ENCODE results near the gene SIGLEC1. TPM values are rescaled to one million over a fixed set of nuclear protein-coding genes. Genes with fewer than 3 reads are reported as not detected.

SIGLEC1 gene
- total and polyA plus RNA-seq, 2 of the 8 experiments (the other 6 are each of a cell fraction or from before 2014, with no cell fraction given) = 0.02 TPM; not detected in 1

DNA sequence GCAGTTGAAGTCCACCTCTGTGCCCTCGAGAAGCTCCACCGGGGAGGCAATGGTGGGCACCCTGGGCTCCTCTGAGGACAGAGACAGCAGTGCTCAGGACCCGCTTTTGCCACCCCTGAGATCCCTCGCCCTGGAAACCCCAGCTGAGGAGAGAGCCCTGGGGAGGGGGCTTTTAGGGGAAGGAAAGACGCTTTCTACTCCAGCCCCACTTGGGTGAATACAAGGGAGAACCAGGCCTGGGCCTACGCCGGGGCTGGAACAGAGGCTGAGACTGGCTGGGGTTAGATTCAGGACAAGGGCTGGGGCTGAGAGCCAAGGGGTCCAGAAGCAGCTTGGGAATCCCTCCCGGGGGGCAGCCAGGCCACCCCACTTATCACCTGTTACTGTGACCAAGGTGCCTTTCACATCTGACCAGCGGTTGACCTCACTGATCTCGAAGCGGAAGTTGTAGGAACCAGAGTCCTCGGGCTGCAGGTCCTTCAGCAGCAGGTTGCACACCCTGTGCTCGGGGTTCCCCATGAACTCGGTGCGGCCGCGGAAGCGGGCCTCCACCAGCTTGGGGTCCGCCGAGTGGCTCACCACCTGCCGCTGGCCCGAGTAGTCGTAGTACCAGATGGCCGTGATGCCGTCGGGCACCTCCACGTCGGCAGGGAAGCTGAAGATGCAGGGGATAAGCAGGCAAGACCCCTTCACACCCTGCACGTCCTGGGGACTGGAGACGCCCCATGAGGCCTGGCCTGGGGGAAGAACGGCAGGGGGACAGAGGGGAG is 6.2 kb downstream of the SIGLEC1 start:
- H3K18ac ChIP-seq (ENCODE audit: extremely low read depth, low read length) = no peak overlapping the region
- no peaks in the 10 kb centered on the region; a peak in 1 of 7 replicates for H3K27me3 ChIP-seq (replicated peaks in 1 of 4; ENCODE audit: control insufficient read depth in 3 of 4, extremely low read depth in 1 of 4, insufficient read depth in 3 of 4, low read length in 3 of 4)
- H2BK5ac ChIP-seq (ENCODE audit: low read depth, low read length) = no peak overlapping the region
- H2BK20ac ChIP-seq (ENCODE audit: low read length) = no peak overlapping the region
- no peak overlapping the region for H4K91ac ChIP-seq (replicated peaks; ENCODE audit: insufficient read length, low read length)
- no peaks in the 10 kb centered on the region for H3K79me1 ChIP-seq (ENCODE audit: low read depth, low read length)
- no peak overlapping the region for H3K4ac ChIP-seq (replicated peaks; ENCODE audit: insufficient read length, low read depth, low read length)
- no peak overlapping the region for H2AFZ ChIP-seq (ENCODE audit: low read length)
- FAIRE-seq (no peak), DNase-seq (ENCODE audit: low read depth in 1 of 2, low spot score in 2 of 2) (no peak)
- no peak overlapping the region for H3K56ac ChIP-seq (replicated peaks; ENCODE audit: insufficient read length, low read depth, low read length)
- H4K5ac ChIP-seq (ENCODE audit: insufficient read length, low read depth, low read length) = no peak overlapping the region
- no peak overlapping the region for H2BK15ac ChIP-seq (ENCODE audit: low read length)
- ChIA-PET POLR2A (ENCODE audit: partially characterized antibody) (interaction anchor here (0.9 kb wide), 1 partner anchor 12 kb away, joined by 3 read pairs; no protein-coding TSS in a partner anchor), CTCF (ENCODE audit: partially characterized antibody) (interaction anchor here (1.0 to 45.1 kb wide), 7 partner anchors 6 to 52 kb away, joined by 3 to 1432 read pairs (median 5); partner anchors contain the start of genes ADAM33 and SIGLEC1)
- no peaks in the 10 kb centered on the region for H3K23me2 ChIP-seq (ENCODE audit: low read depth, low read length)
- no peaks in the 10 kb centered on the region for H4K20me1 ChIP-seq (replicated peaks in 1 of 2; ENCODE audit: control insufficient read depth in 1 of 2, insufficient read depth in 2 of 2, low read length in 2 of 2)
- H3K9me3 ChIP-seq (ENCODE audit: insufficient read depth in 2 of 2, low read depth in 1 of 2, low read length in 1 of 2) = no peaks in the 10 kb centered on the region
- H3K79me2 ChIP-seq (ENCODE audit: control insufficient read depth in 1 of 2, insufficient read depth in 2 of 2, low read length in 2 of 2) = no peaks in the 10 kb centered on the region
- H4K8ac ChIP-seq (ENCODE audit: extremely low read depth, insufficient read depth, low read length) = no peak overlapping the region
- no peak overlapping the region for H3K14ac ChIP-seq (ENCODE audit: insufficient read length)
- no peak overlapping the region for H3K4me2 ChIP-seq (ENCODE audit: insufficient read depth in 1 of 2, low read depth in 2 of 2, low read length in 2 of 2)
- no peak overlapping the region for H2BK120ac ChIP-seq (replicated peaks; ENCODE audit: low read depth, low read length)
- H3K4me1 ChIP-seq (replicated peaks in 1 of 4; ENCODE audit: control insufficient read depth in 3 of 4, insufficient read depth in 4 of 4, low read length in 3 of 4) = no peaks in the 10 kb centered on the region
- no peak overlapping the region for H2AK5ac ChIP-seq (ENCODE audit: low read depth, low read length)
- no peaks in the 10 kb centered on the region for H3K36me3 ChIP-seq (ENCODE audit: control insufficient read depth in 2 of 4, insufficient read depth in 4 of 4, low read length in 3 of 4)
- no peak overlapping the region for H3K9ac ChIP-seq (replicated peaks in 1 of 4; ENCODE audit: extremely low read depth in 1 of 4, low read depth in 3 of 4, low read length in 3 of 4)
- no peak overlapping the region for H3K4me3 ChIP-seq (ENCODE audit: extremely low read depth in 1 of 4, insufficient read depth in 2 of 4, low read depth in 3 of 4, low read length in 4 of 4)
- H2BK12ac ChIP-seq (ENCODE audit: low read depth, low read length) = no peak overlapping the region
- WGBS, 2 experiments (ENCODE audit: extremely low coverage in 1 of 2, insufficient coverage in 1 of 2, insufficient read length in 1 of 2, insufficient replicate concordance in 2 of 2, low coverage in 1 of 2, low lambda C conversion rate in 2 of 2, missing lambda C conversion rate in 1 of 2) = 92% methylated on average over 28 of the region's 31 CpGs; no CpG with 5 or more reads in 1 of the 2 experiments
- no peak overlapping the region for H3K23ac ChIP-seq (ENCODE audit: insufficient read length)
- no peak overlapping the region for H3K27ac ChIP-seq (ENCODE audit: low read depth, low read length)
- TF ChIP-seq SP1 (IDR thresholded peaks at IDR 0.05; ENCODE audit: low read depth, low read length) (no peak), SAP30 (IDR thresholded peaks at IDR 0.05; ENCODE audit: insufficient read depth, insufficient replicate concordance, low read length) (no peak), MAFK (IDR thresholded peaks at IDR 0.05; ENCODE audit: low read depth, low read length) (no peak), EP300 (IDR thresholded peaks at IDR 0.05; ENCODE audit: borderline replicate concordance in 1 of 2, low read depth in 2 of 2, low read length in 2 of 2) (no peak), EGR1 (IDR thresholded peaks at IDR 0.05; ENCODE audit: borderline replicate concordance, low read depth, low read length) (no peak), PHF8 (conservative IDR thresholded peaks at IDR 0.05; ENCODE audit: low read depth, low read length) (no peak), ASH2L (IDR thresholded peaks at IDR 0.05; ENCODE audit: low read length) (no peak), KDM1A (IDR thresholded peaks at IDR 0.05; ENCODE audit: borderline replicate concordance, low read length) (no peak)
- TF ChIP-seq, protein P1, sequence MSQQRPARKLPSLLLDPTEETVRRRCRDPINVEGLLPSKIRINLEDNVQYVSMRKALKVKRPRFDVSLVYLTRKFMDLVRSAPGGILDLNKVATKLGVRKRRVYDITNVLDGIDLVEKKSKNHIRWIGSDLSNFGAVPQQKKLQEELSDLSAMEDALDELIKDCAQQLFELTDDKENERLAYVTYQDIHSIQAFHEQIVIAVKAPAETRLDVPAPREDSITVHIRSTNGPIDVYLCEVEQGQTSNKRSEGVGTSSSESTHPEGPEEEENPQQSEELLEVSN (IDR thresholded peaks at IDR 0.05) = no peak
- TF ChIP-seq, protein P2, sequence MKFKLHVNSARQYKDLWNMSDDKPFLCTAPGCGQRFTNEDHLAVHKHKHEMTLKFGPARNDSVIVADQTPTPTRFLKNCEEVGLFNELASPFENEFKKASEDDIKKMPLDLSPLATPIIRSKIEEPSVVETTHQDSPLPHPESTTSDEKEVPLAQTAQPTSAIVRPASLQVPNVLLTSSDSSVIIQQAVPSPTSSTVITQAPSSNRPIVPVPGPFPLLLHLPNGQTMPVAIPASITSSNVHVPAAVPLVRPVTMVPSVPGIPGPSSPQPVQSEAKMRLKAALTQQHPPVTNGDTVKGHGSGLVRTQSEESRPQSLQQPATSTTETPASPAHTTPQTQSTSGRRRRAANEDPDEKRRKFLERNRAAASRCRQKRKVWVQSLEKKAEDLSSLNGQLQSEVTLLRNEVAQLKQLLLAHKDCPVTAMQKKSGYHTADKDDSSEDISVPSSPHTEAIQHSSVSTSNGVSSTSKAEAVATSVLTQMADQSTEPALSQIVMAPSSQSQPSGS (IDR thresholded peaks at IDR 0.05; ENCODE audit: low read length) = no peak

All from H1 (cell line).